NCI-H1417 (cell line): ENCODE results near the gene NF1.

Source experiments
- DNase-seq, 3 experiments: peaks; one replicate each; lab custom pipeline; 2025; lab: John Stamatoyannopoulos, UW

NF1 gene

GRCh38 chr17:31401456-31402254 lies 306.9 kb downstream of the NF1 start:
- DNase-seq: no peak

GRCh38 chr17:31404028-31404949 lies 309.5 kb downstream of the NF1 start:
- DNase-seq: no peak

GRCh38 chr17:31405890-31406371 lies 311.2 kb downstream of the NF1 start:
- DNase-seq: no peak

- no peak for DNase-seq
These were observed 313.8 kb downstream of the NF1 start for GRCh38 chr17:31408586-31408985.

GRCh38 chr17:31411707-31412285 lies 317.0 kb downstream of the NF1 start:
- no peak for DNase-seq

GRCh38 chr17:31412511-31412910 lies 317.7 kb downstream of the NF1 start:
- no peak for DNase-seq

- DNase-seq: no peak
These were observed 318.5 kb downstream of the NF1 start for GRCh38 chr17:31413081-31413799.

- no peak for DNase-seq
These were observed 319.2 kb downstream of the NF1 start for GRCh38 chr17:31413874-31414549.

- DNase-seq: no peak
These were observed 319.8 kb downstream of the NF1 start for GRCh38 chr17:31414550-31414918.

GRCh38 chr17:31415004-31415454 lies 320.3 kb downstream of the NF1 start:
- no peak for DNase-seq

- no peak for DNase-seq
These were observed 321.1 kb downstream of the NF1 start for GRCh38 chr17:31415640-31416502.

- peak in 1 of 3 experiments; percentile 5 for DNase-seq
These were observed 321.7 kb downstream of the NF1 start for GRCh38 chr17:31416503-31416923.

GRCh38 chr17:31417051-31417792 lies 322.4 kb downstream of the NF1 start:
- no peak for DNase-seq

GRCh38 chr17:31418773-31419350 lies 324.1 kb downstream of the NF1 start:
- no peak for DNase-seq

- no peak for DNase-seq
These were observed 327.7 kb downstream of the NF1 start for GRCh38 chr17:31422443-31422842.

GRCh38 chr17:31424944-31425281 lies 330.1 kb downstream of the NF1 start:
- DNase-seq: no peak

GRCh38 chr17:31425282-31426040 lies 330.7 kb downstream of the NF1 start:
- DNase-seq: peak in 2 of 3 experiments; percentile 33 to 53
